HepG2 (cell line): Measurements from ENCODE around the gene GPSM1. TPM values are rescaled to one million over a fixed set of nuclear protein-coding genes. Genes with fewer than 3 reads are reported as not detected.

ENCODE experiments used
- ATAC-seq: fragments of 200-7000 bp; cut with Tn5 transposase; 3 replicates; pipeline ENCODE4 v1.9.1; 2020; ENCODE audit warnings: mild to moderate bottlenecking, moderate library complexity
- BruUV-seq: library from RNA; stranded (reverse); fragments of 400-500 nt; replicated peaks from 2 replicates; lab custom pipeline; 2021; lab: Mats Ljungman, UMichigan
- CTCF ChIA-PET: fragments of 300-600 bp; formaldehyde crosslinking; extraction: SDS; loops from one replicate; lab custom pipeline; 2021; ENCODE audit warnings: low total read pairs, inconsistent platforms, low intra/inter-chr PET ratio; lab: Yijun Ruan, JAX
- POLR2A ChIA-PET: fragments of 350-600 bp; sonication (Branson Sonifier 250); formaldehyde crosslinking; loops from one replicate; lab custom pipeline; 2020; ENCODE audit warnings: antibody characterized with exemption, inconsistent platforms; lab: Yijun Ruan, JAX
- DNase-seq: peaks from one replicate; pipeline ENCODE4 v3.0.0-alpha.2; 2015; ENCODE audit warnings: low spot score
- FAIRE-seq: peaks from 3 replicates; lab custom pipeline; 2011; peaks lifted over from hg19 to GRCh38; lab: Jason Lieb, UNC
- H2AFZ ChIP-seq: one replicate; pipeline ENCODE4 v1.6.1; 2011; ENCODE audit warnings: low read length, inconsistent platforms
- H3K27ac ChIP-seq: fragments of 300-600 bp; 3 replicates; pipeline ENCODE4 v1.8.0; 2011; ENCODE audit warnings: mixed run types, mild to moderate bottlenecking, mixed read lengths, low read length, inconsistent platforms; ENCODE audit not compliant: insufficient read depth; ENCODE audit errors: extremely low read length
- H3K27me3 ChIP-seq, 2 experiments: fragments of 200-600 bp in 1 of 2; 2 replicates in 1 of 2; 3 replicates in 1 of 2; pipeline versions ENCODE4 v1.6.0 to v1.8.0; 2011; ENCODE audit warnings: low read length in 2 of 2, mild to moderate bottlenecking in 2 of 2, moderate library complexity in 2 of 2, inconsistent platforms in 1 of 2; ENCODE audit not compliant: insufficient read depth in 2 of 2, control insufficient read depth in 1 of 2
- H3K36me3 ChIP-seq, 2 experiments: fragments of 200-600 bp in 1 of 2; replicated peaks in 1 of 2; 2 replicates in 1 of 2; 3 replicates in 1 of 2; pipeline versions ENCODE4 v1.5.1 to v1.8.0; 2011; ENCODE audit warnings: low read length in 2 of 2, inconsistent platforms in 1 of 2; ENCODE audit not compliant: insufficient read depth in 2 of 2, control insufficient read depth in 1 of 2
- H3K4me1 ChIP-seq: 2 replicates; pipeline ENCODE4 v1.5.1; 2012; ENCODE audit warnings: low read length, inconsistent platforms; ENCODE audit not compliant: insufficient read depth
- H3K4me2 ChIP-seq: 2 replicates; pipeline ENCODE4 v1.6.0; 2011; ENCODE audit warnings: low read depth, low read length, inconsistent platforms
- H3K4me3 ChIP-seq, 3 experiments: fragments of 200-600 bp in 1 of 3; sonication (generic), shearing (Covaris generic) in 1 of 3; replicated peaks in 1 of 3; 2 replicates each; pipeline ENCODE4 v1.5.1; 2011 to 2016; ENCODE audit warnings: low read length in 3 of 3, inconsistent platforms in 2 of 3, low read depth in 2 of 3, mild to moderate bottlenecking in 2 of 3, control low read depth in 1 of 3, mixed read lengths in 1 of 3; ENCODE audit not compliant: insufficient read depth in 1 of 3
- H3K79me2 ChIP-seq: one replicate; pipeline ENCODE4 v1.6.1; 2011; ENCODE audit warnings: low read length, inconsistent platforms; ENCODE audit not compliant: insufficient read depth
- H3K9ac ChIP-seq: 2 replicates; pipeline ENCODE4 v1.6.0; 2011; ENCODE audit warnings: mild to moderate bottlenecking, low read depth, low read length, inconsistent platforms; ENCODE audit not compliant: insufficient read depth
- H3K9me3 ChIP-seq: 2 replicates; pipeline ENCODE4 v1.5.1; 2012; ENCODE audit warnings: mild to moderate bottlenecking, low read length
- H4K20me1 ChIP-seq: 2 replicates; pipeline ENCODE4 v1.6.0; 2011; ENCODE audit warnings: inconsistent platforms, mild to moderate bottlenecking, low read length, moderate library complexity; ENCODE audit not compliant: insufficient read depth
- HNRNPL ChIP-seq: fragments of 200-400 bp; formaldehyde crosslinking; IDR thresholded peaks from 2 replicates; pipeline ENCODE4 v1.6.1; 2017; ENCODE audit warnings: mild to moderate bottlenecking, low read depth, low read length
- KDM2A ChIP-seq: sonication (generic); formaldehyde crosslinking; IDR thresholded peaks from 2 replicates; pipeline ENCODE4 v1.4.0; 2020; ENCODE audit warnings: low read depth, missing genetic modification reagents, borderline replicate concordance
- MED1 ChIP-seq: sonication (generic); formaldehyde crosslinking; IDR thresholded peaks from 2 replicates; pipeline ENCODE4 v1.4.0; 2020; ENCODE audit warnings: missing genetic modification reagents
- MXD3 ChIP-seq: IDR thresholded peaks from 2 replicates; pipeline ENCODE4 v1.6.1; 2016; ENCODE audit warnings: mild to moderate bottlenecking, missing biosample characterization, missing genetic modification reagents
- SAP130 ChIP-seq: IDR thresholded peaks from 2 replicates; pipeline ENCODE4 v1.6.1; 2016; ENCODE audit warnings: low read depth
- SIX4 ChIP-seq: sonication (generic); formaldehyde crosslinking; IDR thresholded peaks from 2 replicates; pipeline ENCODE4 v1.4.0; 2020; ENCODE audit warnings: missing genetic modification reagents
- STAG1 ChIP-seq: sonication (generic); formaldehyde crosslinking; IDR thresholded peaks from 2 replicates; pipeline ENCODE4 v1.4.0; 2020; ENCODE audit warnings: missing genetic modification reagents
- THRA ChIP-seq: sonication (generic); formaldehyde crosslinking; IDR thresholded peaks from 2 replicates; pipeline ENCODE4 v1.4.0; 2020; ENCODE audit warnings: missing genetic modification reagents, borderline replicate concordance
- YY1 ChIP-seq: IDR thresholded peaks from 2 replicates; pipeline ENCODE4 v1.6.1; 2011; ENCODE audit warnings: low read length, low read depth, moderate library complexity, mild to moderate bottlenecking; ENCODE audit not compliant: insufficient read depth, insufficient replicate concordance
- ZBTB33 ChIP-seq: sonication (generic); formaldehyde crosslinking; IDR thresholded peaks from 2 replicates; pipeline ENCODE4 v1.4.0; 2020; ENCODE audit warnings: missing genetic modification reagents
- ZNF451 ChIP-seq: sonication (generic); formaldehyde crosslinking; IDR thresholded peaks from 2 replicates; pipeline ENCODE4 v1.5.0; 2020; ENCODE audit warnings: mild to moderate bottlenecking, missing genetic modification reagents
- ZNF503 ChIP-seq: sonication (generic); formaldehyde crosslinking; IDR thresholded peaks from 2 replicates; pipeline ENCODE4 v1.4.0; 2020; ENCODE audit warnings: missing genetic modification reagents
- ZNF687 ChIP-seq: sonication (generic); formaldehyde crosslinking; IDR thresholded peaks from 2 replicates; pipeline ENCODE4 v1.5.1; 2020; ENCODE audit warnings: mild to moderate bottlenecking, missing genetic modification reagents, moderate library complexity
- ZNF792 ChIP-seq: IDR thresholded peaks from 2 replicates; pipeline ENCODE4 v1.6.1; 2016
- WGBS: methylation state at CpG from one replicate; pipeline ENCODE4 v1.1.6; 2017; ENCODE audit warnings: low lambda C conversion rate; 5-methylcytosine and 5-hydroxymethylcytosine counted together
- in situ Hi-C: cut with HindIII; loops from 2 replicates; pipeline ENCODE4 v1.10.0; 2017; ENCODE audit warnings: low pct_unique_long_range_greater_than_20kb; ENCODE audit not compliant: extremely low pct_ligation_motif_present
- intact Hi-C: fragments of 100-400 bp; cut with micrococcal nuclease; formaldehyde crosslinking; loops from one replicate; pipeline ENCODE4 v1.10.0; 2022; ENCODE audit not compliant: unreplicated experiment
- polyA plus RNA-seq, 8 experiments: library from polyadenylated mRNA; depleted of rRNA in 3 of 8; stranded (reverse) in 7 of 8; unstranded in 1 of 8; fragments of >200 nt; fragmentation: Illumina TruSeq in 4 of 8; extraction: Trizol in 4 of 8; gene quantifications; 2 replicates each; pipeline versions ENCODE4 v1.2.1 to v1.2.3, GENCODE V29; 2011 to 2016; ENCODE audit warnings: low read depth in 4 of 8, missing spikeins in 1 of 8, mixed read lengths in 1 of 8; ENCODE audit not compliant: insufficient read depth in 1 of 8
- total RNA-seq, 5 experiments: library from RNA; depleted of rRNA; stranded (reverse); fragments of >200 nt; fragmentation: Illumina TruSeq; extraction: Trizol; gene quantifications; 2 replicates each; pipeline ENCODE4 v1.2.3, GENCODE V29; 2016; ENCODE audit warnings: low read depth in 1 of 5

GPSM1 gene
- total and polyA plus RNA-seq, 2 of the 13 experiments (the other 11 are each of a cell fraction or from before 2014, with no cell fraction given) = 1.0 to 2.4 TPM

- Histone ChIP-seq H3K36me3 (no peaks in the 10 kb centered on the region), H3K27me3 (peaks cover 1 to 11% of the 10 kb centered on the region in 2 experiments; a peak in 2 of 5 replicates), H3K27ac (no peak overlapping the region), H3K4me3 (no peak overlapping the region), H3K4me1 (peaks cover 55% of the 10 kb centered on the region), H3K9me3 (no peaks in the 10 kb centered on the region), H3K79me2 (no peaks in the 10 kb centered on the region), H3K4me2 (0 out of 2 replicates have a peak overlapping the region, but pooled peaks have one; percentile 7), H2AFZ (no peak overlapping the region), H4K20me1 (no peaks in the 10 kb centered on the region), H3K9ac (no peak overlapping the region)
- DNase-seq = no peak
- no TSS peak for BruUV-seq
- ChIA-PET CTCF (no interaction called here), POLR2A (interaction anchor here (2.3 kb wide), 1 partner anchor 22 kb away, joined by 8 read pairs; no protein-coding TSS in a partner anchor)
- WGBS = 75% methylated on average over 4 of the region's 18 CpGs
- FAIRE-seq = no peak
- ATAC-seq = peak; percentile 17; the same call in 2 of the 3 replicates
- intact Hi-C loops = no loop called here
- in situ Hi-C loops = loop anchor here (25.0 kb wide), 1 partner anchor 296 kb away; no protein-coding TSS in a partner anchor
- TF ChIP-seq HNRNPL (peak; percentile 36; the same call in 1 of the 2 replicates), ZNF792 (CRISPR knock-in tag) (no peak), ZNF503 (CRISPR knock-in tag) (no peak), ZNF451 (CRISPR knock-in tag) (no peak), MXD3 (CRISPR knock-in tag) (no peak), YY1 (peak; percentile 11), STAG1 (CRISPR knock-in tag) (no peak), ZBTB33 (CRISPR knock-in tag) (peak; percentile 99), SAP130 (CRISPR knock-in tag) (0 out of 2 replicates have a peak, but pooled peaks have one; percentile 26), ZNF687 (peak; percentile 49), SIX4 (CRISPR knock-in tag) (no peak), KDM2A (0 out of 2 replicates have a peak, but pooled peaks have one; percentile 10), THRA (CRISPR knock-in tag) (peak; percentile 58; the same call in 1 of the 2 replicates), MED1 (CRISPR knock-in tag) (no peak)
These were observed 13.8 kb downstream of the GPSM1 start for GRCh38 chr9:136341042-136341655.
